GM19043 (cell line): Measurements from ENCODE around the gene INIP.

Experiments
- ATAC-seq: cut with Tn5 transposase; IDR thresholded peaks from one replicate; pipeline ENCODE4 v1.9.1; 2021; ENCODE audit warnings: low read depth; ENCODE audit not compliant: unreplicated experiment

INIP gene

GRCh38 chr9:112717661-112718331 lies at the start of gene INIP:
INIP (minus strand) TSS chr9:112718117; CDS start chr9:112716485, 1,632 bp downstream.
- ATAC-seq: peak; percentile 94

- ATAC-seq: no peak
Observed at GRCh38 chr9:112765281-112765680, 47.4 kb upstream of the INIP start.

GRCh38 chr9:112764837-112765236 lies 46.9 kb upstream of the INIP start:
- ATAC-seq: no peak

- ATAC-seq: no peak
Observed at GRCh38 chr9:112764344-112764743, 46.4 kb upstream of the INIP start.

- ATAC-seq: no peak
Observed at GRCh38 chr9:112762726-112763518, 45.0 kb upstream of the INIP start.

- ATAC-seq: no peak
Observed at GRCh38 chr9:112761912-112762655, 44.2 kb upstream of the INIP start.

GRCh38 chr9:112760821-112761220 lies 42.9 kb upstream of the INIP start:
- no peak for ATAC-seq

GRCh38 chr9:112757940-112758339 lies 40.0 kb upstream of the INIP start:
- no peak for ATAC-seq

GRCh38 chr9:112757282-112757883 lies 39.5 kb upstream of the INIP start:
- ATAC-seq: no peak

GRCh38 chr9:112755675-112756074 lies 37.8 kb upstream of the INIP start:
- no peak for ATAC-seq

- no peak for ATAC-seq
Observed at GRCh38 chr9:112755016-112755427, 37.1 kb upstream of the INIP start.

GRCh38 chr9:112754578-112754977 lies 36.7 kb upstream of the INIP start:
- peak; percentile 27 for ATAC-seq

- no peak for ATAC-seq
Observed at GRCh38 chr9:112753725-112754124, 35.8 kb upstream of the INIP start.

GRCh38 chr9:112752334-112753125 lies 34.6 kb upstream of the INIP start:
- no peak for ATAC-seq

- ATAC-seq: peak; percentile 35
Observed at GRCh38 chr9:112751056-112751795, 33.3 kb upstream of the INIP start.

GRCh38 chr9:112750764-112751055 lies 32.8 kb upstream of the INIP start:
- peak; percentile 28 for ATAC-seq

- ATAC-seq: peak; percentile 73
Observed at GRCh38 chr9:112750016-112750763, 32.3 kb upstream of the INIP start, which contains the start of gene SNX30. SNX30 (plus strand) TSS chr9:112750760; CDS start chr9:112751002, 242 bp downstream.

- no peak for ATAC-seq
Observed at GRCh38 chr9:112747094-112747493, 29.2 kb upstream of the INIP start.

GRCh38 chr9:112744177-112744576 lies 26.3 kb upstream of the INIP start:
- no peak for ATAC-seq
